SK-N-SH (cell line): ENCODE measurements around the gene CNFN. TPM values are rescaled to one million over a fixed set of nuclear protein-coding genes. Genes with fewer than 3 reads are reported as not detected.

ENCODE experiments used
- CTCF ChIA-PET: fragments of 300-600, 350-600 bp; formaldehyde crosslinking; extraction: SDS; loops from one replicate; lab custom pipeline; 2021; lab: Yijun Ruan, JAX
- POLR2A ChIA-PET: fragments of 350-600 bp; sonication (Branson Sonifier 250); formaldehyde crosslinking; extraction: SDS; loops from one replicate; lab custom pipeline; 2020; ENCODE audit warnings: antibody characterized with exemption, inconsistent platforms; lab: Yijun Ruan, JAX
- DNase-seq: peaks from one replicate; pipeline ENCODE4 v3.0.0; 2012
- H2AFZ ChIP-seq: fragments of 200-600 bp; sonication (generic); 2 replicates; pipeline ENCODE4 v1.8.1; 2016; ENCODE audit warnings: antibody characterized with exemption, mild to moderate bottlenecking, low read depth
- H3F3A ChIP-seq: fragments of 200-600 bp; sonication (generic); replicated peaks from 2 replicates; pipeline ENCODE3; 2016; ENCODE audit warnings: antibody characterized with exemption, mild to moderate bottlenecking; ENCODE audit not compliant: insufficient read depth
- H3K27ac ChIP-seq, 2 experiments: fragments of 200-500 bp in 1 of 2; fragments of 200-600 bp in 1 of 2; sonication (Bioruptor generic) in 1 of 2; sonication (generic), shearing (Covaris generic) in 1 of 2; 2 replicates each; pipeline versions ENCODE4 v1.5.1 to v1.6.1; 2014 to 2016; ENCODE audit warnings: low read depth in 2 of 2, inconsistent platforms in 1 of 2, low read length in 1 of 2, mild to moderate bottlenecking in 1 of 2, mixed read lengths in 1 of 2
- H3K27me3 ChIP-seq: fragments of 200-600 bp; sonication (generic), shearing (Covaris generic); 2 replicates; pipeline ENCODE4 v1.6.1; 2016; ENCODE audit warnings: mixed run types; ENCODE audit not compliant: insufficient read depth
- H3K36me3 ChIP-seq, 2 experiments: fragments of 200-500 bp in 1 of 2; fragments of 200-600 bp in 1 of 2; sonication (Bioruptor generic) in 1 of 2; sonication (generic) in 1 of 2; replicated peaks in 1 of 2; 2 replicates each; pipeline versions ENCODE3 to v1.5.1; 2014 to 2016; ENCODE audit warnings: low read length in 1 of 2, mild to moderate bottlenecking in 1 of 2; ENCODE audit not compliant: insufficient read depth in 2 of 2, control insufficient read depth in 1 of 2
- H3K4me1 ChIP-seq, 2 experiments: fragments of 200-500 bp in 1 of 2; fragments of 200-600 bp in 1 of 2; sonication (Bioruptor generic) in 1 of 2; sonication (generic), shearing (Covaris generic) in 1 of 2; 2 replicates each; pipeline versions ENCODE4 v1.5.1 to v1.6.1; 2014 to 2016; ENCODE audit warnings: low read depth in 1 of 2, low read length in 1 of 2, mixed run types in 1 of 2; ENCODE audit not compliant: insufficient read depth in 2 of 2, control insufficient read depth in 1 of 2
- H3K4me2 ChIP-seq: fragments of 200-600 bp; sonication (generic), shearing (Covaris generic); 2 replicates; pipeline ENCODE4 v1.6.1; 2017; ENCODE audit warnings: mixed run types
- H3K4me3 ChIP-seq, 2 experiments: fragments of 200-500 bp in 1 of 2; fragments of 200-600 bp in 1 of 2; sonication (Bioruptor generic) in 1 of 2; sonication (generic), shearing (Covaris generic) in 1 of 2; 2 replicates each; pipeline versions ENCODE4 v1.5.1 to v1.8.1; 2014 to 2016; ENCODE audit warnings: low read depth in 2 of 2, inconsistent platforms in 1 of 2, low read length in 1 of 2, mild to moderate bottlenecking in 1 of 2, mixed read lengths in 1 of 2, moderate library complexity in 1 of 2
- H3K79me2 ChIP-seq: fragments of 200-600 bp; sonication (generic); 2 replicates; pipeline ENCODE4 v1.8.1; 2017; ENCODE audit warnings: mild to moderate bottlenecking; ENCODE audit not compliant: insufficient read depth
- H3K9ac ChIP-seq: fragments of 200-600 bp; sonication (generic); 2 replicates; pipeline ENCODE4 v1.6.1; 2017; ENCODE audit warnings: mixed run types
- H3K9me2 ChIP-seq: fragments of 200-600 bp; sonication (generic); 2 replicates; pipeline ENCODE4 v1.6.1; 2017; ENCODE audit warnings: mixed run types
- H3K9me3 ChIP-seq: fragments of 200-600 bp; sonication (generic); 2 replicates; pipeline ENCODE4 v1.6.1; 2017; ENCODE audit warnings: mixed run types, mild to moderate bottlenecking, moderate library complexity
- H4K20me1 ChIP-seq: fragments of 200-600 bp; sonication (generic); 2 replicates; pipeline ENCODE4 v1.6.1; 2017; ENCODE audit warnings: mild to moderate bottlenecking, mixed run types; ENCODE audit not compliant: insufficient read depth
- CHD2 ChIP-seq: fragments of 150-350 bp; IDR thresholded peaks from 2 replicates; pipeline ENCODE4 v1.6.1; 2018; ENCODE audit warnings: low read length; ENCODE audit not compliant: partially characterized antibody
- CTCF ChIP-seq: fragments of 200-600 bp; sonication (generic); IDR thresholded peaks from 2 replicates; pipeline ENCODE4 v1.6.1; 2017; ENCODE audit warnings: antibody characterized with exemption, mild to moderate bottlenecking, moderate library complexity
- ELF1 ChIP-seq: IDR thresholded peaks from 2 replicates; pipeline ENCODE4 v1.4.0; 2012
- FOXM1 ChIP-seq: IDR thresholded peaks from 2 replicates; pipeline ENCODE4 v1.4.0; 2012; ENCODE audit warnings: low read depth, mild to moderate bottlenecking
- IRF3 ChIP-seq: fragments of 150-350 bp; IDR thresholded peaks from 2 replicates; pipeline ENCODE4 v1.6.1; 2016; ENCODE audit warnings: mild to moderate bottlenecking, low read depth, low read length
- JUND ChIP-seq: IDR thresholded peaks from 2 replicates; pipeline ENCODE4 v1.4.0; 2012
- MAX ChIP-seq: IDR thresholded peaks from 2 replicates; pipeline ENCODE4 v1.4.0; 2012; ENCODE audit warnings: low read depth
- MEF2A ChIP-seq: IDR thresholded peaks from 2 replicates; pipeline ENCODE4 v1.4.0; 2012; ENCODE audit warnings: low read depth, borderline replicate concordance
- MXI1 ChIP-seq: IDR thresholded peaks from 2 replicates; pipeline ENCODE4 v1.6.1; 2012; ENCODE audit warnings: mild to moderate bottlenecking, low read depth, low read length, improper control_type of control experiment
- POLR2AphosphoS5 ChIP-seq: IDR thresholded peaks from 2 replicates; pipeline ENCODE4 v1.6.1; 2012; ENCODE audit warnings: low read depth, low read length
- RAD21 ChIP-seq: IDR thresholded peaks from 2 replicates; pipeline ENCODE4 v1.6.1; 2012; ENCODE audit warnings: mild to moderate bottlenecking, low read length
- REST ChIP-seq: IDR thresholded peaks from 2 replicates; pipeline ENCODE4 v1.6.1; 2012; ENCODE audit warnings: mild to moderate bottlenecking, low read depth, low read length, moderate library complexity
- RXRA ChIP-seq: IDR thresholded peaks from 2 replicates; pipeline ENCODE4 v1.4.0; 2012; ENCODE audit warnings: low read depth, mild to moderate bottlenecking, borderline replicate concordance
- SIN3A ChIP-seq: IDR thresholded peaks from 2 replicates; pipeline ENCODE4 v1.6.1; 2012; ENCODE audit warnings: low read depth, mild to moderate bottlenecking, low read length, moderate library complexity, borderline replicate concordance
- SMC3 ChIP-seq: IDR thresholded peaks from 2 replicates; pipeline ENCODE4 v1.6.1; 2012; ENCODE audit warnings: low read depth, low read length, improper control_type of control experiment
- TAF1 ChIP-seq: IDR thresholded peaks from 2 replicates; pipeline ENCODE4 v1.6.1; 2012; ENCODE audit warnings: low read depth, mild to moderate bottlenecking, low read length, moderate library complexity, borderline replicate concordance
- TCF12 ChIP-seq: IDR thresholded peaks from 2 replicates; pipeline ENCODE4 v1.4.0; 2012
- USF2 ChIP-seq: fragments of 150-350 bp; IDR thresholded peaks from 2 replicates; pipeline ENCODE4 v1.6.1; 2017; ENCODE audit warnings: antibody characterized with exemption, low read length, low read depth, borderline replicate concordance
- YY1 ChIP-seq: IDR thresholded peaks from 2 replicates; pipeline ENCODE4 v1.4.0; 2012; ENCODE audit warnings: low read depth, mild to moderate bottlenecking
- WGBS: methylation state at CpG from one replicate; pipeline ENCODE4 v1.1.6; 2017; ENCODE audit warnings: low lambda C conversion rate; 5-methylcytosine and 5-hydroxymethylcytosine counted together
- polyA plus RNA-seq, 3 experiments: library from polyadenylated mRNA; depleted of rRNA; stranded (reverse); fragments of >200 nt; gene quantifications; 2 replicates each; pipeline ENCODE4 v1.2.3, GENCODE V29; 2012

Gene CNFN
- polyA plus RNA-seq, 1 of the 3 experiments (the other 2 are of a cell fraction): 4.5 TPM

- Histone ChIP-seq H3K9me3 (no peaks in the 10 kb centered on the region), H3K27me3 (no peaks in the 10 kb centered on the region), H3K79me2 (no peaks in the 10 kb centered on the region), H2AFZ (no peak overlapping the region), H3K27ac (no peak overlapping the region), H3K4me2 (no peak overlapping the region), H3F3A (peaks cover 1% of the 10 kb centered on the region), H3K4me1 (peaks cover 0 to 16% of the 10 kb centered on the region in 2 experiments; a peak in 1 of 4 replicates), H3K4me3 (no peak overlapping the region), H3K9me2 (no peaks in the 10 kb centered on the region), H3K9ac (no peak overlapping the region), H3K36me3 (peaks cover 0 to 7% of the 10 kb centered on the region in 2 experiments), H4K20me1 (no peaks in the 10 kb centered on the region)
- POLR2A ChIA-PET: no interaction called here
- TF ChIP-seq MAX (no peak), RXRA (no peak), RAD21 (no peak), SMC3 (no peak), USF2 (no peak), CHD2 (no peak), TCF12 (no peak), MEF2A (no peak), IRF3 (no peak)
- CTCF ChIA-PET: interaction anchor here (1.6 kb wide), 2 partner anchors 14 to 32 kb away, joined by 4 to 6 read pairs; no protein-coding TSS in a partner anchor
- WGBS: 90% methylated on average over 4 of the region's 11 CpGs
- no peak for DNase-seq
Measured at GRCh38 chr19:42406111-42406510, 16.0 kb upstream of the CNFN start.

- Histone ChIP-seq H2AFZ (no peak overlapping the region), H3K9me2 (no peaks in the 10 kb centered on the region), H3K4me3 (no peak overlapping the region), H3K4me2 (no peak overlapping the region), H3K79me2 (no peaks in the 10 kb centered on the region), H3K9ac (no peak overlapping the region), H3K27me3 (no peaks in the 10 kb centered on the region), H3F3A (peaks cover 5% of the 10 kb centered on the region), H4K20me1 (no peaks in the 10 kb centered on the region), H3K4me1 (peaks cover 0 to 12% of the 10 kb centered on the region in 2 experiments; a peak in 1 of 4 replicates), H3K27ac (no peak overlapping the region), H3K9me3 (no peaks in the 10 kb centered on the region), H3K36me3 (peaks cover 0 to 7% of the 10 kb centered on the region in 2 experiments)
- no peak for DNase-seq
- ChIA-PET POLR2A (no interaction called here), CTCF (no interaction called here)
- 95% methylated on average over 10 of the region's 10 CpGs for WGBS
- TF ChIP-seq IRF3 (no peak), MXI1 (no peak), YY1 (no peak), JUND (no peak), TCF12 (no peak), POLR2AphosphoS5 (no peak), REST (no peak), FOXM1 (no peak), SIN3A (no peak), CTCF (no peak), ELF1 (no peak), TAF1 (no peak)
Measured at GRCh38 chr19:42403586-42403985, 13.5 kb upstream of the CNFN start.
